Thyroid gland (tissue), 4 donors: Measurements from ENCODE around the gene VPS26C. TPM values are rescaled to one million over a fixed set of nuclear protein-coding genes. Genes with fewer than 3 reads are reported as not detected.
A peak's percentile ranks its signal among the peaks of the same experiment; 100 is the strongest.
"Not testable (repeated sequence)": the region's sequence is repeated elsewhere in the genome, so short reads cannot be mapped to it uniquely, and the experiment has no call there.

ENCODE experiments used
- DNase-seq, 2 donors: peaks; one replicate each; pipeline ENCODE4 v3.0.0-alpha.2; 2019
- H3K27ac ChIP-seq, 3 donors: fragments of 200-600 bp; sonication (generic); 1 replicate in 2 of 3; 2 replicates in 1 of 3; pipeline ENCODE4 v1.5.1; 2016 to 2019; ENCODE audit warnings: mild to moderate bottlenecking in 1 of 3, moderate library complexity in 1 of 3
- H3K27me3 ChIP-seq: fragments of 200-600 bp; sonication (generic); one replicate; pipeline ENCODE4 v1.5.1; 2019
- H3K36me3 ChIP-seq, 2 donors: fragments of 200-600 bp; sonication (generic); one replicate each; pipeline ENCODE4 v1.5.1; 2016 to 2019
- H3K4me1 ChIP-seq, 2 donors: fragments of 200-600 bp; sonication (generic); one replicate each; pipeline ENCODE4 v1.5.1; 2017 to 2019
- H3K4me3 ChIP-seq, 3 donors: fragments of 200-600 bp; sonication (generic); replicated peaks in 1 of 3; 1 replicate in 2 of 3; 2 replicates in 1 of 3; pipeline ENCODE4 v1.5.1; 2016; ENCODE audit warnings: mild to moderate bottlenecking in 1 of 3
- H3K9me3 ChIP-seq: fragments of 200-600 bp; sonication (generic); one replicate; pipeline ENCODE4 v1.5.1; 2017
- POLR2A ChIP-seq, 2 donors: fragments of 450-650 bp; IDR thresholded peaks; one replicate each; pipeline ENCODE4 v1.6.1; 2017; ENCODE audit warnings: antibody characterized with exemption in 2 of 2, mild to moderate bottlenecking in 2 of 2, moderate library complexity in 1 of 2
- WGBS, 2 donors: methylation state at CpG; one replicate each; pipeline ENCODE4 v1.1.5; 2017; 5-methylcytosine and 5-hydroxymethylcytosine counted together
- intact Hi-C: fragments of 100-400 bp; cut with DNase I; formaldehyde crosslinking; loops from one replicate; pipeline ENCODE4 v1.15.1; 2023
- total RNA-seq, 4 donors: library from RNA; depleted of rRNA; stranded (reverse); fragments of >200 nt; gene quantifications; one replicate each; pipeline ENCODE4 v1.2.3, GENCODE V29; 2016
- TF ChIP-seq, protein P1 (sequence below), 6 experiments: fragments of 200-600 bp in 3 of 6; fragments of 450-650 bp in 3 of 6; sonication (generic) in 3 of 6; IDR thresholded peaks; one replicate each; pipeline ENCODE4 v1.5.1; 2016 to 2019; ENCODE audit warnings: antibody characterized with exemption in 6 of 6, mild to moderate bottlenecking in 2 of 6, inconsistent platforms in 1 of 6, moderate library complexity in 1 of 6

Gene VPS26C
- total RNA-seq, 4 donors from 2014 or later, result 44.8 to 76.2 (median 62.0) TPM

DNA sequence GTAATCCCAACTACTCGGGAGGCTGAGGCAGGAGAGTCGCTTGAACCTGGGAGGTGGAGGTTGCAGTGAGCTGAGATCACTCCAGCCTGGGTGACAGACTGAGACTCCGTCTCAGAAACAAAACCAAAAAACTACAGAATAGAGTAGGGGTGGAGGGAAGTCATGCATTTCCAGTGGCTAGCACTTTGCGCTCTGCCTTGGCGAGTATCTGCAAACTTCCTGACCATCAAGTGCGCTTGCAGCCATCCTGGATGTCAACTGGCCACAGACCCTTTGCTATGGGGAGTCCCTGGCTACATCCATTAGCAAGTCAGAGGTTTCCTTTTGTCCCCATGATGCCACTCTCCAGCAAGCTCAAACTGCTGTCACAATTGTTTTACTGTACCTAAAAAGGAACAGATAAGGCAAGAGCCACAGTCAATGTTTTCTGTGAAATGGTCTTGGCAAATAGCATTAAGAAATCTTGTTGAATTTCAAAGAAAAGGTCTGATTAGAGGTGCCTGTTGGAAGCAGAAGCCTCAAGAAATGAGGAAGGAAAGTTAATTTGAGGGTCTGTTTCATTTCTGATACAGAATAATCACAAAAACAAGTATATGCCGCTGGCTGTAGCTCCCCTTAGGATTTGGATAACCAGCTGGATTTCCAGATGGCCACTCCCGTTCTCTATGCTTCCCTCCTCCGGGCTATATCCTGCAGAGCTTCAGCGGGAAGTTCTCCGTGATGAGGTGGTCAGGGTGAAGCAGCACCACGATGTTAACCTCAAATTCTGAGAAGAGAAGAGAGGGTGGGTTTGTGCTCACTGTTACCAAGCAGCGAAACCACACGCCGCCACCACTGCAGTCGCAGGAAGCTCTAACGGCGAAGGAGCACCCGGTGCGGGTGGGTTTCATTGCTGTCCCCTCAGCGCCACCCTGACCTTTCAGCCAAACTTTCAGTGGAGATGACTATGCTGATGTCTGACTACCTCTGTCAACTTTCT, 42.0 kb downstream of the VPS26C start:
- DNase-seq, result no peak
- intact Hi-C loops, result no loop called here
- Histone ChIP-seq H3K27ac (no peak overlapping the region), H3K9me3 (no peaks in the 10 kb centered on the region), H3K4me3 (no peak overlapping the region), H3K27me3 (no peaks in the 10 kb centered on the region), H3K4me1 (peaks cover 4 to 6% of the 10 kb centered on the region in 2 donors), H3K36me3 (peaks cover 37 to 44% of the 10 kb centered on the region in 2 donors)
- TF ChIP-seq POLR2A (IDR thresholded peaks at IDR 0.05), result no peak
- TF ChIP-seq, protein P1, sequence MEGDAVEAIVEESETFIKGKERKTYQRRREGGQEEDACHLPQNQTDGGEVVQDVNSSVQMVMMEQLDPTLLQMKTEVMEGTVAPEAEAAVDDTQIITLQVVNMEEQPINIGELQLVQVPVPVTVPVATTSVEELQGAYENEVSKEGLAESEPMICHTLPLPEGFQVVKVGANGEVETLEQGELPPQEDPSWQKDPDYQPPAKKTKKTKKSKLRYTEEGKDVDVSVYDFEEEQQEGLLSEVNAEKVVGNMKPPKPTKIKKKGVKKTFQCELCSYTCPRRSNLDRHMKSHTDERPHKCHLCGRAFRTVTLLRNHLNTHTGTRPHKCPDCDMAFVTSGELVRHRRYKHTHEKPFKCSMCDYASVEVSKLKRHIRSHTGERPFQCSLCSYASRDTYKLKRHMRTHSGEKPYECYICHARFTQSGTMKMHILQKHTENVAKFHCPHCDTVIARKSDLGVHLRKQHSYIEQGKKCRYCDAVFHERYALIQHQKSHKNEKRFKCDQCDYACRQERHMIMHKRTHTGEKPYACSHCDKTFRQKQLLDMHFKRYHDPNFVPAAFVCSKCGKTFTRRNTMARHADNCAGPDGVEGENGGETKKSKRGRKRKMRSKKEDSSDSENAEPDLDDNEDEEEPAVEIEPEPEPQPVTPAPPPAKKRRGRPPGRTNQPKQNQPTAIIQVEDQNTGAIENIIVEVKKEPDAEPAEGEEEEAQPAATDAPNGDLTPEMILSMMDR (IDR thresholded peaks at IDR 0.05), result no peak
- 82 to 95% methylated on average over 21 of the region's 21 CpGs for WGBS, 2 donors

DNA sequence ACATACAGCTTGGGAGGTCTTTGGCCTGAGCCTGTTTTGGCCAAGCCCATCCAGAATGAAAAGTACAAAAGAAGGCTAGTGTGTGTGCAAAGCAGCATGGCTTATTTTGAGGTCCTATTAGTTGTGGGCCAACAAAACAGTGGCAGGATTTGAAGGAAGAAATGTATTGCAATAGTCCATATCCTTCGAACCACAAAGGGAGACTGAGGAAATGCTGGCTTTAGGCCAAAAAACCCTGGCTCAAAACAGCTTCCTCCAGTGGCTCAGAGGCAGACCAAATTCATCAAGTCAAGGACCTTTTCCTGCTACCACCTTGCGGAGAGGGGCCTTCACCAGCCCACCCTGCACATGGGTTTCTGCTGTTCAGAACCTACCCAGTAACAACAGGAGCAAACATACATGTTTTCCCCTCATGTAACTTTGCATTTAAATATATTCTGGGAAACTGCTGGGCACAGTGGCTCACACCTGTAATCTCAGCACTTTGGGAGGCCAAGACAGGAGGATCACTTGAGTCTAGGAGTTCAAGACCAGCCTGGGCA, 43.3 kb downstream of the VPS26C start:
- H3K36me3 ChIP-seq, result peaks cover 37 to 43% of the 10 kb centered on the region in 2 donors
- H3K9me3 ChIP-seq, result no peaks in the 10 kb centered on the region
- no peak for DNase-seq
- peaks cover 4 to 7% of the 10 kb centered on the region in 2 donors for H3K4me1 ChIP-seq
- TF ChIP-seq POLR2A (IDR thresholded peaks at IDR 0.05), result no peak
- TF ChIP-seq, protein P1 (IDR thresholded peaks at IDR 0.05), result no peak
- 94 to 97% methylated on average over 2 of the region's 2 CpGs for WGBS, 2 donors
- no peaks in the 10 kb centered on the region for H3K27me3 ChIP-seq
- H3K27ac ChIP-seq, result no peak overlapping the region
- intact Hi-C loops, result no loop called here
- no peak overlapping the region for H3K4me3 ChIP-seq

DNA sequence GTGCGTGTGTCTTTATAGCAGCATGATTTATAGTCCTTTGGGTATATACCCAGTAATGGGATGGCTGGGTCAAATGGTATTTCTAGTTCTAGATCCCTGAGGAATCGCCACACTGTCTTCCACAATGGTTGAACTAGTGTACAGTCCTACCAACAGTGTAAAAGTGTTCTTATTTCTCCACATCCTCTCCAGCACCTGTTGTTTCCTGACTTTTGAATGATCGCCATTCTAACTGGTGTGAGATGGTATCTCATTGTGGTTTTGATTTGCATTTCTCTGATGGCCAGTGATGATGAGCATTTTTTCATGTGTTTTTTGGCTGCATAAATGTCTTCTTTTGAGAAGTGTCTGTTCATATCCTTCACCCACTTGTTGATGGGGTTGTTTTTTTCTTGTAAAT, 44.9 kb downstream of the VPS26C start:
- intact Hi-C loops, H3K9me3 ChIP-seq, H3K27me3 ChIP-seq, H3K4me3 ChIP-seq, H3K27ac ChIP-seq, H3K4me1 ChIP-seq, DNase-seq: not testable (repeated sequence)
- 95 to 100% methylated on average over 3 of the region's 3 CpGs for WGBS, 2 donors
- H3K36me3 ChIP-seq, result peaks cover 23 to 29% of the 10 kb centered on the region in 2 donors

DNA sequence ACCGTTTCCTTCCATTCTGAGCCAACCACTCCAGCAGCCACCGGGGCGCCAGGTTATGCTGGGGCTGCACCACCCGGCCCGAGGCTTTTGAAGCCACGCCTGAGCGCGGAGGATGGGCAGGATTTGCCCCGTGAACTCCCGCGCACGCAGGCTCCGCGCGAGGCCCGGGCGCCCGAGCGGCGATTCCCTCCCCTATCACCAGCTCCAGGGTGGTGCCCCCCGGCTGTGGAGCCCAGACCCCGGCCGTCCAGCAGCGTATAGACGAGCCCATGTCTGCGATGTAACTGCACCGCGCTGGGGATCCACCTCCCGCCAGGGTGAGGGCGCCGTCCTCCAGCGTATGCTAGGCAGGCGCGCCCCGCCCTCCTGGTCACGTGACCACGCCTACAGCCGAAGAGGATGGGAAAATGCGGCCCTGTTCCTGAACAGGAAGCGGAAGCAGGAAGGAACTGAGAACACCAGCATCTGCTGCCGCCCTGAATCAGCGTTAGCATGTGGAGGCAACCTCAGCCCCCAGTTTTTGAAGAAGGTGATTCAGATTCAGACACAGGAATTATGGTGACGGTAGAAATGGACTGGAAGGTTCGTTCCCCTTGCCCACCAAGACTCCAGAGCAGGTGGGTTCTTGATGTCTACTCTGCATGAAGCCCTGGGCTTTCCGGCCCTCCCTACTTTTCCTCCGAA, 46.0 kb downstream of the VPS26C start:
- peak; percentile 92 to 93 for DNase-seq
- WGBS, 2 donors, result 8 to 30% methylated on average over 12 to 36 of the region's 46 CpGs
- peak overlapping the region; percentile 45 to 78 (median 65) for H3K27ac ChIP-seq

More for the DNA sequence above, 46.0 kb downstream of the VPS26C start:
- peak in 1 of 2 donors; percentile 66 for TF ChIP-seq POLR2A (IDR thresholded peaks at IDR 0.05)
- TF ChIP-seq, protein P1 (IDR thresholded peaks at IDR 0.05), result peak in 2 of 6 experiments; percentile 26 to 43
- Histone ChIP-seq H3K27me3 (no peaks in the 10 kb centered on the region), H3K9me3 (no peaks in the 10 kb centered on the region), H3K4me1 (peaks cover 4 to 7% of the 10 kb centered on the region in 2 donors), H3K36me3 (peaks cover 12 to 20% of the 10 kb centered on the region in 2 donors), H3K4me3 (peak overlapping the region; percentile 7 to 63 (median 56))
- intact Hi-C loops, result no loop called here
